Neuronal stem cell (in vitro differentiated cells): ENCODE data around the gene DNAAF8.

Experiments used
- DNase-seq: peaks from one replicate; pipeline ENCODE4 v3.0.0-alpha.2; 2013; ENCODE audit warnings: low spot score
- H2AFZ ChIP-seq: one replicate; pipeline ENCODE4 v1.6.1; 2013; ENCODE audit warnings: mild to moderate bottlenecking, low read length, inconsistent platforms
- H2AK5ac ChIP-seq: 2 replicates; pipeline ENCODE4 v1.6.1; 2013; ENCODE audit warnings: low read depth, mild to moderate bottlenecking, inconsistent platforms, low read length, moderate library complexity, mixed read lengths
- H2BK120ac ChIP-seq: 2 replicates; pipeline ENCODE4 v1.6.1; 2013; ENCODE audit warnings: low read depth, mild to moderate bottlenecking, inconsistent platforms, low read length, moderate library complexity, mixed read lengths
- H2BK12ac ChIP-seq: one replicate; pipeline ENCODE4 v1.6.1; 2013; ENCODE audit warnings: low read length, inconsistent platforms
- H2BK15ac ChIP-seq: 2 replicates; pipeline ENCODE4 v1.6.1; 2013; ENCODE audit warnings: mild to moderate bottlenecking, low read length, inconsistent platforms, mixed read lengths
- H2BK5ac ChIP-seq: one replicate; pipeline ENCODE4 v1.6.1; 2013; ENCODE audit warnings: inconsistent platforms, mild to moderate bottlenecking, low read length, moderate library complexity
- H3K14ac ChIP-seq: one replicate; pipeline ENCODE4 v1.6.1; 2013; ENCODE audit warnings: low read length, inconsistent platforms
- H3K18ac ChIP-seq: 2 replicates; pipeline ENCODE4 v1.6.1; 2013; ENCODE audit warnings: low read length, inconsistent platforms
- H3K23ac ChIP-seq: 2 replicates; pipeline ENCODE4 v1.6.1; 2013; ENCODE audit warnings: low read depth, mild to moderate bottlenecking, mixed read lengths, low read length, inconsistent platforms; ENCODE audit not compliant: poor library complexity
- H3K27ac ChIP-seq: replicated peaks from 3 replicates; pipeline ENCODE4 v1.5.1; 2013; ENCODE audit warnings: low read length, inconsistent platforms
- H3K27me3 ChIP-seq, 3 experiments: 2 replicates each; pipeline ENCODE4 v1.6.1; 2013; ENCODE audit warnings: low read length in 3 of 3, mild to moderate bottlenecking in 2 of 3, inconsistent platforms in 1 of 3, low read depth in 1 of 3, mixed read lengths in 1 of 3, moderate library complexity in 1 of 3; ENCODE audit not compliant: control insufficient read depth in 3 of 3, insufficient read depth in 3 of 3
- H3K36me3 ChIP-seq, 2 donors: replicated peaks in 1 of 2; 2 replicates each; pipeline ENCODE4 v1.6.1; 2013; ENCODE audit warnings: low read length in 2 of 2; ENCODE audit not compliant: control insufficient read depth in 2 of 2, insufficient read depth in 2 of 2
- H3K4ac ChIP-seq: 2 replicates; pipeline ENCODE4 v1.6.1; 2013; ENCODE audit warnings: inconsistent platforms, mild to moderate bottlenecking, low read length, moderate library complexity
- H3K4me1 ChIP-seq, 2 donors: 1 replicate in 1 of 2; 2 replicates in 1 of 2; pipeline ENCODE4 v1.6.1; 2013; ENCODE audit warnings: low read length in 2 of 2, low read depth in 1 of 2; ENCODE audit not compliant: control insufficient read depth in 2 of 2, insufficient read depth in 1 of 2
- H3K4me2 ChIP-seq: one replicate; pipeline ENCODE4 v1.6.1; 2013; ENCODE audit warnings: mild to moderate bottlenecking, low read length, inconsistent platforms; ENCODE audit not compliant: insufficient read depth, poor library complexity, severe bottlenecking
- H3K4me3 ChIP-seq, 2 donors: 2 replicates each; pipeline ENCODE4 v1.5.1; 2013; ENCODE audit warnings: low read length in 2 of 2, mild to moderate bottlenecking in 2 of 2, inconsistent platforms in 1 of 2, moderate library complexity in 1 of 2
- H3K79me1 ChIP-seq: one replicate; pipeline ENCODE4 v1.6.1; 2013; ENCODE audit warnings: low read depth, mild to moderate bottlenecking, inconsistent platforms, low read length, moderate library complexity
- H3K9ac ChIP-seq: one replicate; pipeline ENCODE4 v1.6.1; 2013; ENCODE audit warnings: mild to moderate bottlenecking, low read depth, low read length, inconsistent platforms; ENCODE audit not compliant: poor library complexity
- H3K9me3 ChIP-seq, 2 donors: replicated peaks in 1 of 2; 2 replicates each; pipeline versions ENCODE3 to v1.6.1; 2013; ENCODE audit warnings: low read length in 2 of 2, mild to moderate bottlenecking in 2 of 2, inconsistent platforms in 1 of 2, low read depth in 1 of 2, mixed read lengths in 1 of 2, moderate library complexity in 1 of 2; ENCODE audit not compliant: control insufficient read depth in 2 of 2, insufficient read depth in 1 of 2
- H4K8ac ChIP-seq: one replicate; pipeline ENCODE4 v1.6.1; 2013; ENCODE audit warnings: low read depth, mild to moderate bottlenecking, inconsistent platforms, low read length, moderate library complexity
- H4K91ac ChIP-seq: one replicate; pipeline ENCODE4 v1.6.1; 2013; ENCODE audit warnings: low read length, low read depth, mild to moderate bottlenecking, inconsistent platforms; ENCODE audit not compliant: poor library complexity
- whole genome bisulfite sequencing, 2 donors: extraction: QIAGEN DNeasy Blood & Tissue Kit; methylation state at CpG; one replicate each; pipeline ENCODE4 v1.1.7; 2013; ENCODE audit warnings: missing lambda C conversion rate in 2 of 2, mixed read lengths in 1 of 2; ENCODE audit not compliant: insufficient read length in 2 of 2, insufficient replicate concordance in 1 of 2; ENCODE audit errors: extremely low coverage in 2 of 2; 5-methylcytosine and 5-hydroxymethylcytosine counted together

The DNAAF8 gene

DNA sequence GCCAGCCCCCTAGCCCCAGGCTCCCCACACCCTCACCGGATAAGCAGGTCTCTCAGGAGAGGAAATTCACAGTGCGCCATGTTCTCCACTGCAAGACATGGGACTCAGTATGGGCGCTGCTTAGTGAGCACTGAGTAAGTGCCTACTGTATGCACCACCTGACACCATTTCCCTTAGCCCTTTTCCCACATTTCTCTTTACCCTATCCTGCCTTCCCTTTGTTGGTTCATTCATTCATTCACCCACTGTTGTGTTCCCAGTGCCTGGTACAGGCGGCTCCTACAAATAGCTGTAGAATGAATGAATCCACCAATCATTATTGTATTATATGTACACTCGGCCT lies 43.7 kb downstream of the DNAAF8 start:
- Histone ChIP-seq H2AFZ (no peak overlapping the region), H3K4me2 (no peak overlapping the region), H2AK5ac (no peak overlapping the region), H3K79me1 (no peaks in the 10 kb centered on the region), H4K8ac (no peak overlapping the region), H2BK12ac (no peak overlapping the region), H3K4me3 (no peak overlapping the region), H3K9ac (no peak overlapping the region), H3K27ac (no peak overlapping the region), H4K91ac (no peak overlapping the region), H3K23ac (no peak overlapping the region), H3K27me3 (no peaks in the 10 kb centered on the region), H2BK120ac (no peak overlapping the region), H3K14ac (no peak overlapping the region), H2BK5ac (no peak overlapping the region), H3K4me1 (peaks cover 0 to 1% of the 10 kb centered on the region in 2 donors), H3K4ac (no peak overlapping the region), H3K18ac (no peak overlapping the region), H3K9me3 (no peaks in the 10 kb centered on the region), H2BK15ac (no peak overlapping the region), H3K36me3 (no peaks in the 10 kb centered on the region)
- no peak for DNase-seq
- WGBS, 2 donors: no CpG with 5 or more reads among the region's 5 CpGs

DNA sequence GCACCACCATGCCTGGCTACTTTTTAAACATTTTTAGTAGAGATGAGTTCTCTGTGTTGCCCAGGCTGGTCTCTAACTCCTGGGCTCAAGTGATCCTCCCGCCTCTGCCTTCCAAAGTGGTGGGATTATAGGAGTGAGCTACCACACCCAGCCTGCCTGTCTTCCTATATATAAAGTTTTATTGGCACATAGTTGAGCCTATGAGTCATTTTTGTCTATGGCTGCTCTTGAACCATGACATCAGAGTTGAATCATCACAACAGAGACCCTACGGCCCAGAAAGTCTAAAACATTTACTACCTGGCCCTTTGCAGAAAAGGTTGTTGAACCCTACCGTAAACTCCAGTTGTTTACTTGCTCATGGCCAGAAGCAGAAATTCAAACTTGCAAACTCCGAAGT lies 45.9 kb downstream of the DNAAF8 start:
- no peak overlapping the region for H3K4ac ChIP-seq
- H4K91ac ChIP-seq: no peak overlapping the region
- WGBS, 2 donors: no CpG with 5 or more reads among the region's 4 CpGs
- H3K4me1 ChIP-seq: no peaks in the 10 kb centered on the region
- H3K9ac ChIP-seq: no peak overlapping the region
- no peak overlapping the region for H3K4me3 ChIP-seq
- no peaks in the 10 kb centered on the region for H3K9me3 ChIP-seq
- H2BK120ac ChIP-seq: no peak overlapping the region
- H4K8ac ChIP-seq: no peak overlapping the region
- H3K23ac ChIP-seq: no peak overlapping the region
- no peak overlapping the region for H2BK5ac ChIP-seq
- H3K4me2 ChIP-seq: no peak overlapping the region
- H3K18ac ChIP-seq: no peak overlapping the region
- H2AK5ac ChIP-seq: no peak overlapping the region
- H2BK12ac ChIP-seq: no peak overlapping the region
- no peaks in the 10 kb centered on the region for H3K27me3 ChIP-seq
- no peak for DNase-seq
- H3K36me3 ChIP-seq: no peaks in the 10 kb centered on the region
- no peak overlapping the region for H2BK15ac ChIP-seq
- H2AFZ ChIP-seq: no peak overlapping the region
- H3K79me1 ChIP-seq: no peaks in the 10 kb centered on the region
- H3K27ac ChIP-seq: no peak overlapping the region
- no peak overlapping the region for H3K14ac ChIP-seq

DNA sequence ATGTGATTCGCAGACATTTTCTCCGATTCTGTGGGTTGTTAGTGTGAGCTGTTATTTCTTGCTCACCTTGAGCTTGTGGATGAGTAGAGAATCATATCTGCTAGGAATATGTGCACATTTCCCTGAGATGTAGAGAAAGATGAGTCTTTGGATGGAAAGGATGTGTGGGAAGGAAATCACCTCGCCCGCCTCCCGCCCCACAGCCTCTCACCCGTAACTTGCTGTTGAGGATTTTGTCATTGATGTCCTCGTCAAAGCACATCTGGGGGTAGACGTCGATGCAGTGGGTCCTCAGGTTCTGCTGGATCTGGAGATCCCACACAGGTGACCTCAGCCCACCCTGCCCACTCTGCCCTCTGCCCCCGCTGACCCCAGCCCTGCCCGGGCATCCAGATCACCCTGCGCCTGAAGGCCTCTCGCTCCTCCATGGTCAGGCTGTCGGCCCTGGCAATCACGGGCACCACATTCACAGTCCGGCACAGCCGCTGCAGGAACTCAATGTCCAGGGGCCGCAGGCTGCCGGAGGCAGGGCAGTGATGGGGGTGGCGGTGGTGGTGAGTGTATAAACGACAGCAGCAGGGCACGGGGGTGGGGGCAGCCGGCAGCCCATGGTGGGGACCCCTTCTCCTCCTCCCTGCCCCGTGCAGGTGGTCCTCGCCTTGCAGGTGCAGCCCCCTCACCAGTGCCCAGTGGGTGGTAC lies 49.1 kb downstream of the DNAAF8 start:
- H2BK120ac ChIP-seq: no peak overlapping the region
- H3K14ac ChIP-seq: peak overlapping the region; percentile 87
- no peak overlapping the region for H2BK5ac ChIP-seq
- peak overlapping the region; percentile 74 for H2AK5ac ChIP-seq
- H3K4me3 ChIP-seq: no peak overlapping the region
- H3K4me2 ChIP-seq: no peak overlapping the region
- no peaks in the 10 kb centered on the region for H3K36me3 ChIP-seq
- H3K27ac ChIP-seq: no peak overlapping the region
- no peaks in the 10 kb centered on the region for H3K79me1 ChIP-seq
- peaks cover 3 to 5% of the 10 kb centered on the region in 2 donors for H3K4me1 ChIP-seq
- no peaks in the 10 kb centered on the region for H3K27me3 ChIP-seq
- H2BK15ac ChIP-seq: peak overlapping the region; percentile 49
- H2BK12ac ChIP-seq: peak overlapping the region; percentile 30
- H4K91ac ChIP-seq: no peak overlapping the region
- no peak for DNase-seq
- H3K9ac ChIP-seq: no peak overlapping the region
- no peak overlapping the region for H3K4ac ChIP-seq
- peak overlapping the region; percentile 89 for H3K18ac ChIP-seq
- no peak overlapping the region for H2AFZ ChIP-seq
- no peak overlapping the region for H4K8ac ChIP-seq
- peak overlapping the region; percentile 35 for H3K23ac ChIP-seq
- no peaks in the 10 kb centered on the region for H3K9me3 ChIP-seq
- WGBS, 2 donors: no CpG with 5 or more reads among the region's 25 CpGs

DNA sequence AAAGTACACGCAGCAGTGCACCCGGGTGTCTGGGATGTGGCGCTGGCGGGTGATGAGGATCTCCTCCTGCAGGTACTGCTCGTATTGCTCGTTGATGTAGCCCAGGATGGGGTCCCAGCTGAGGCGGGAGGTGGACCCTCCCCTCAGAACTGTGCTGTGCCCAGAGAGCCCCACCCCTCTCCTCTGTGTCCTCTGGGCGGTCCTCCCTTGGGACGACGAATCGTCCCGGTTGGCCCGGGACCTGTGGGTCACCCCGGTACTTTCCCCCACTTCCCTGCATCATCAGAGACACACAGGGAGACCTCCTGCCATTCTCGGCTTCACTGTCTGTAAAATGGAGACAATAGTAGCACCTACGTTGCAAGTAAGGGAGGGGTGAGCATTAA lies 49.6 kb downstream of the DNAAF8 start:
- no peak overlapping the region for H3K27ac ChIP-seq
- H3K4ac ChIP-seq: no peak overlapping the region
- no peak overlapping the region for H2AFZ ChIP-seq
- DNase-seq: no peak
- H3K9me3 ChIP-seq: no peaks in the 10 kb centered on the region
- H2BK15ac ChIP-seq: peak overlapping the region; percentile 49
- peak overlapping the region; percentile 38 for H3K14ac ChIP-seq
- H2BK12ac ChIP-seq: peak overlapping the region; percentile 30
- no peaks in the 10 kb centered on the region for H3K36me3 ChIP-seq
- no CpG with 5 or more reads among the region's 16 CpGs for WGBS, 2 donors
- peaks cover 3 to 5% of the 10 kb centered on the region in 2 donors for H3K4me1 ChIP-seq
- no peak overlapping the region for H3K4me3 ChIP-seq
- no peaks in the 10 kb centered on the region for H3K79me1 ChIP-seq
- H4K91ac ChIP-seq: no peak overlapping the region
- H2AK5ac ChIP-seq: peak overlapping the region; percentile 74
- peak overlapping the region; percentile 35 for H3K23ac ChIP-seq
- H4K8ac ChIP-seq: no peak overlapping the region
- no peak overlapping the region for H3K4me2 ChIP-seq
- H3K9ac ChIP-seq: no peak overlapping the region
- no peak overlapping the region for H2BK5ac ChIP-seq
- H2BK120ac ChIP-seq: no peak overlapping the region
- no peaks in the 10 kb centered on the region for H3K27me3 ChIP-seq
- H3K18ac ChIP-seq: peak overlapping the region; percentile 89
